Measurements from ENCODE around the gene RHCG.
A peak's percentile ranks its signal among the peaks of the same experiment; 100 is the strongest.

The RHCG gene

DNA sequence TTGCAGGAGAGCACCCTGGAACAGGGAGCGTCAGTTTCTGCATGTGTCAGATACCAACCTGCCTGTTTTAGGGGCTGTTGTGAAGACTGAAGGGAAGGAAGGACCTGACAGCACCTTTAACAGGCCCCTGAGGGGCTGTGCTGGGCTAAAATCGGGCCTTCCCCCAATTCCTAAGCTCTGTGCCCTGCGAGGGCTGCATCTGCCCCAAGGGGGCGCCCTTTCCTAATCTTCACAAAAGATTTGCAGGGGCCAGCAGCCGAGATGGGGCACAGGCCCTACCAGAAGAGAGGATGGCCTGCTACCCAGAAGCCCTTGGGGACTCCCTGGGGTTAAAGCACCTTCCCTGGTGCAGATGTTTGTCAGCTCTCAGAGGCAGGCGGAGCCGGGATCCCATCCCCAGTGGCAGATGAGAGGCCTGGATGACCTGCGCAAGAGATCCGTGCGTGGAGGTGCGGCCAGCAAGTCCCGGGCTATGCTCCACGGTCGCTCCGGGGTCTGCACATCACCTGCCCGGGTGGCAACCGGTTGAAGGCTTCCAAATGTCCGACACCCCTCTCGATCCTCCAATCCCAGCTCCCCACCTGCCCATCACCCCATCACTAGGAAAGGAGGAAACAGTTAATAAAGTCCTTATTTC lies 53.6 kb downstream of the RHCG start:
- DNase-seq: peak; percentile 17

DNA sequence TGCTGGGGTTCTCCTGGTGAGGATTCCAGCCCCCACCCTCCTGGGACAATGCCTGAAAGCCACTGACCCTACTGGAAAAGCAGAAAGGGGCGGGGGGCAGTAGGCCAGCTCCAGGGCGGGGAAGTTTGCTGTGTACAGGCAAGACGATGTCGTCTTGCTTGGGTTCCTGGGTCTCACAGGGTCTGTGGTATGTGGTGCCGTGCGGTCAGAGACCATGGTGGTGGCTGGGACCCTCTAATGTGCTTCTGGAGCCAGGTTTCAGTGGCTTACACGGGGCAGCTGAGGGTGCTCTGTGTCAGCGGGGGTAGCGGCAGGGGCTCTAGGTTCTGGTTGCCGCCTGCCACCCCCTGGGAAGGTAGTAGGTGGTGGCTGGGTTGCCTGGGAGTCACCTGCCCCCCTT lies 54.2 kb downstream of the RHCG start:
- no peak for DNase-seq

DNA sequence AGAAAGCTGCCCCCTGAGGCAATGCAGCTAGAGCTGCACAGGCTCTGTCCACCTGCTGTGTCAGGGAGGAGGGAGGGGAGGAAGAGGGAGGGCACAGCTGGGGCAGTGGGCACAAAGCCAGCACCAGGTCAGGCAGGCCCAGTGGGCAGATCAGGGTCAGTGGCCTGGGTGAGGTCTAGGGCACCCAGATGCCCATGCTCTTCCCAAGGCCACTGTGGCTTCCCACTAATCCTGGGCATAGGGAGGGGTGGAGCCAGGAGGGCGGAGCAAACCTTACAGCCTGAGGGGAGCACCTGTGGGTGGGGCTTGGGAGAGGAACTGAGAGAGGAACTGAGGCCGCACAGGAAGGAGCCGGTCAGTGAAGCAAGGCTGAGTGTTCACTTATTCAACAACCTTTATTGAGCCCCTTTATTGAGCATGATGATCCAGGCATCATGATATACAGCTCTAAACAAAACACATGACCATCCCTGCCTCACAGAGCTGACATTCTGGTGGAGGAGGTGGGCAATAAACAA lies 55.0 kb downstream of the RHCG start:
- no peak for DNase-seq

DNA sequence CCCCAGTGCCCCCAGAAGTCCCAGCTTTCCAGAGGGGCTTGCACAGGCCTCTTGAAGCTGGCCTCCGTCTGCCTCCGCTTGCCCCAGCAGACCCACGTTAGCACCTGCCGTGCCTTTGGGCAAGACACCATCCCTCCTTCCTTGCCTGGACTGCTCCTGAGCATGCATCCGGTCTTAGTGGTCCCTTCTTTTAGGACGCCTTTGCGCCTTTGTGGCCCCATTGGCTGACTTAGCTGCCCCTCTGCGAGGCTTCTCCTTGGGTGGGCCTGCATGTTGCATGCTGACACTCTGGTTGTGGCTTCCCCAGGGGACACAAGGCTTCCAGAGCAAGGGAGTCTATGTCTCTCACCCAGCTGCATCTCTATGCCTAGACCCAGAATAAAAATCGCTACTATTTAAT lies 56.6 kb downstream of the RHCG start:
- DNase-seq: no peak

DNA sequence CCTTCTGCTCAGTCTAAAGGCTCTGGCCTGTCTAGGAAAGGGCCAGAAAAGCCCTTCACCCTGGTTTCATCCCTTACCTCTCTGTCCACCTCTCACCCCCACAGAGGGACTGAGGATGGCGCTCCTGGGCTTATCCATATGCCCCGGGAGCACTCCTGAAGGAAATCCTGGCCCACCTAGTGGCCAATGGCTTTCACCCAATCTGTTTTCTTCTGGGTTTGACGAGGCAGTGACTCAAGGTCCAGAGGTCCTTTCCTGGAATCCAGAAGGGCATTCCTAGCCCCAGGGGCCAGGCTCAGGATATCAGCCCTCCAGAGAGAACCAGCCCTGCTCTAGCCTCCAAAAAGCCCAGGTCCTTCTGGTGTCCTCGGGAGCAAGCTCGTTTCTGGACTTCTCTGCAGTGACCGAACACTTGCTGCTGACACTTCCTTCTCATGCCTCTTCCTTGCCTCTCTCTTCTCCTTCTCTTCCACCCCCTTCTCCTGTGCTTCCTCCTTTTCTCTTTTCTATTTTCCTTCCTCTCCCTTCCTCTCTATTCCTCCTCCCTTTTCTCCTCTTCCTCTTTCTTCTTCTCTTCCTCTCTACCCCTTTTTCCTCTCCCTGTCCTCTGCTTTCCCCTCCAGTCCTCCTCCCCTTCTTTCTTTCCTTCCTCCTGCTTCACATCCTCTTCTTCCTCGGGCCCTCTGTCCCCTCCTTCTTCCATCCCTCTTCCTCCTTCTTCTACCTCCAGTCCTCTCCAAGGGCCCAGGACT lies 59.6 kb downstream of the RHCG start:
- no peak for DNase-seq

DNA sequence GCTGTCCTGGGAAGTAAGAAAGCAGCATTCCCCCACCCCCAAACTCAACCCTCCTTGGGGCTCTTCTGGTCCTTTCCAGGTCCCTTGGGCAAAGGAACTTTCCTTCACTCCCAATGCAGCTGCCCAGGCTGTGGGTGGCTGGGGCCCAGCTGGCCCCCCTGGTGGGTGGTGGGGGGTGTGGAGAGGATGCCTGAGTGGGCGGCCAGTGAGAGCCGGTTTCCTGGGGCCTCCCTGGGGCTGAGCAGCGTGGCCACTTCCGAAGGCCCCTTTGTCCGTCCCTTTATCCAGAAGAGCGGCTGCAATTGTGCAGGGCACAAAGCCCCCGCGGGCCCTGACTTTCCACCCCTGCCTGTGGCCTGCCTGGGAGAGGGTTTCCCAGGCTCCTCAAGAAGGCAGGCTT lies 61.0 kb downstream of the RHCG start:
- no peak for DNase-seq

DNA sequence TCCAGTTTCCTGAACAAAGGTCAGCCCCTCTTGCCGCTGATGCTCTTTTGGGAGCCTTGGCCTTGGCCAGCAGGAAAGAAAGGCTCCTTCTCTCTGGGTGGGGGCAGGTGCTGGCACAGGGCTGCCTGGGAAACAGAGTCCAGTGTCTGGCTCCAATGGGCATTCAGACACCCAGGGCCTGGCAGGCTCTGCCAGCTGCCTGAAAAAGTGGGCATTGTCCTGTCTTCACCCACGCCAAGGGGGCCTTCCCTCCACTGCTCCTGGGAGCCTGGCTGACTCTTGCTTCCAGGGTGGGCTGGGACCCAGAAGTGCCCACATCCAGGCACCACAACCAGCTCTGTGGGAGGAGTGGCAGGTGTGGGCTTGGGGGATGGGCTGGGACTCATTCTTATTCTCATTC lies 62.7 kb downstream of the RHCG start:
- no peak for DNase-seq

DNA sequence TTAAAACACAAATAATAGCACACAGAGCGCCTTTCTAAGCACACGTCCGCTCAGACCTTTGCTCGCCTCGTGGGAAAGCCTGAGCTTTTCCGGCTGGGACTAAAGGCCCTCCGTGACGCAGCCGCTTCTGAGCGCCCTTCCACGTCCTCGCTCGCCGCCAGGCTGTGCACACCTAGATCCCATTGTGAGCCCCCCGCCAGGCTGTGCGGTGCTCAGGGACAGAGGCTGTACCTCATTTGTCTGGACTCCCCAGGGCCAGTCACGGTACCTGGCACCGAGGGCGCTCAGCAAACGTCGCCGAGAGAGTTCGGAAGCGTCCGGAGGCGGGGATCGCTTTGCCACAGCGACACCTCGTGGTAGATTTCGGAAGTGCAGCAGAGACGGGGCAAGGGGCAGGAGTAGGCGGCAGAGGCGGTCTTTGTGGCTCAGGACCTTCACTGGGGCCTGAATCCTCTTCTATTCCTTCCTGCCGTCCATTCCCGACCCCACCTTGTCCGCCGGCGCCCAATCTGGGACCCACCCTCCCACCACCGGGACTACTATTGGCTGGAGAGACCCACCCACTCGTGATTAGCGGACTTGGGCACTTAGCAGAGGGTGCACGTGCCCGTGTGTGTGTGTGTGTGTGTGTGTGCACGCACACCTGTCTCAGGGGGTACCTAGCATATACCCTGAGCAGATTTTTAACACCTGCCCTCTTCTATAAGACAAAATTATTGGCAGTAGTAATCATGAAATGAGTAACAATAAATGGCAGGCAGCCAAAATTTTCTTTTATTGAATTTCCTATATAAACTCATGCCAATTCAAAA lies 65.6 kb downstream of the RHCG start:
- DNase-seq: peak; percentile 28

DNA sequence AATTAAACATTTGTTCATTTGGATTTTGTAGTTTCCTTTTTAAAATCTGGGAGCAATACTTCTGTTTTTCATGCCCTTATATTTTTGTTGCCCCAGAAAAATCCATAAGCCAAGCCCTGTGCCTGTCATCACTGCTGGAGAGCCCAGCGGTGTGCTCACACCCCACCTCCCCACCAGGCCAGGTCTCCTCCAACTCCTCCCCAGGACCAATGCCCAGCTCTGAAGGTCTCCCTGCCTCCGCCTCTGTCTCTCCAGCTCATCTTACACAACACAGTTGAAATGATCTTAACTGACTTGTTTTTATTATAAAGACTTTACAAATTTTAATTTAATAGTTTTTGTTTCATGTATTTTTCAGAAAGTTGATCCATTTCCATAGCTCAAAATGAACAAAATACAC lies 66.4 kb downstream of the RHCG start:
- DNase-seq: no peak

DNA sequence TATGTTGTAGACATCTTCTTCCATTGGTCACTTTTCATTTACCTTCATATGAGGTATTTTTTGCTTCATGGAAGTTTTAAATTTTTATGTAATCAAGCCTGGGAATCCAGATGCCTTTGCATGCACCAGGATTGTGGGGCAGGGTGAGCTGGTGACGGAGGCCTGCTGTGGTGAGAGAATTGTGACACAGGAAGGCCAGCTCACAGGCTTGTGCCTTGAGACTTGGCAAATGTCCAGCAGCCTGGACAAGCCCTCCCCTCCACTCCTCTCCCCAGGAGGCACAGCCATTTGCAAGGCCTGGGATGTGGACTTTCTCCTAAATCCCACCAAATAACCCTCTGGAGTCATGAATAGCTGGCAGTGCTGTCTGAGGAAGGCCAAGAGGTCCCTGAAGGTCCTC lies 67.4 kb downstream of the RHCG start:
- no peak for DNase-seq

DNA sequence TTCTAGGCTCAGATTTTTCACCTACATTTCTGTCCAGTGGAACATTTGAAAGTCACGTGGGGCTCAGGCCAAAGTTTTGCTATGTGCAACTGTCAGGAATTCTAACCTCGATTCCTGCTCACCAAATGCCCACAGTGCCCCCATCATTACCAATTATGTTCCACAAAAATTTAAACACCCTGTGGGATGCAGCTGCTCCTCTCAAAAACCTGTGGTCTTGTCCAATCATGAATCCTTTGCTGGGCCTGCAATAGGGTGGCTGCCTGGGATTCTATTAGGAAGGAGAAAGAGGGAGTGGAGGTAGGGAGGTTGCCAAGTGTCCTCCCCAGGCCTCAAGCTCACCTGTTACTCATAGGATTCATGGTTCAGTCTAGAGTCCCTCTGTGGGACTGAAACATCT lies 68.1 kb downstream of the RHCG start:
- no peak for DNase-seq

DNA sequence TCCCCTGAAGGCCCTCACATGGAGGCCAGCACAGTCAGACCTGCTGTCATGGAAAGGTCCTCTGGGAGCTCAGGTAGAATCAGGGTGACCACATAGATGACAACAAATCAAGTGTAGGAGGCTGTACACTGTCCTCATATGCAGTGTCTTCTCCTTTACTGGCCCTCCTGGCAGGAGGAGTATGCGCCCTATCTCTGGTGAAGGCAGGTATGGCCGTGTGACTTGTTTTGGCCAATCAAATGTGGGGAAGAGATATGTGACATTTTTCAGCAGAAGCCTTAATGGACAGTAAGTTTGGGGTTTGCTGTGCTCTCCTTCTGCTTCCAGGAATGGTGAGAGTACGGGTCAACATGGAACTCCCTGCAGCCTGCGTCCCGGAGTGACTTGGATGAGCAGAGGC lies 69.9 kb downstream of the RHCG start:
- no peak for DNase-seq

DNA sequence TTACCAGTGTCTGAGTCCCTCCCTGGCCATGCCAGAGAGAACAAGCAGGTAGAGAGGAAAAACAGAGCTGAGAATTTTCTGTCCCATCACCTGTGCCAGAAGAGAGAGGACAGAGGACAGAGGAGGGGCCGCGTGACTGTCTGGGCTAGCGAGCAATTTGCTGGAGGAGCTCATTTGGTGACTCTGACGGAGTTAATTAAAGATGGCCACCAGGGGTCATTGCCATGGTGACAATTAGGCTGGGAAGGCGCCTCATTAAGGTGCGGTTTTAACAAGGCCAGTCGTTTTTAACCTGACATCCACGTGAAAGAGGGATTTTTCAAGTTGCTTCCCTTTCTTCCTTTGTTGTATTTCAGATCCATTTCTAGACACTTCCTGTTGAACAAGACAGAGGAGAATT lies 72.4 kb downstream of the RHCG start:
- DNase-seq: no peak
